HG02938 (cell line): ENCODE results near the gene LMX1B.
"Not testable (repeated sequence)": the region's sequence is repeated elsewhere in the genome, so short reads cannot be mapped to it uniquely, and the experiment has no call there.

ENCODE experiments used
- ATAC-seq: cut with Tn5 transposase; IDR thresholded peaks from one replicate; pipeline ENCODE4 v1.9.1; 2021; ENCODE audit warnings: mild to moderate bottlenecking, moderate library complexity; ENCODE audit not compliant: unreplicated experiment

LMX1B gene

DNA sequence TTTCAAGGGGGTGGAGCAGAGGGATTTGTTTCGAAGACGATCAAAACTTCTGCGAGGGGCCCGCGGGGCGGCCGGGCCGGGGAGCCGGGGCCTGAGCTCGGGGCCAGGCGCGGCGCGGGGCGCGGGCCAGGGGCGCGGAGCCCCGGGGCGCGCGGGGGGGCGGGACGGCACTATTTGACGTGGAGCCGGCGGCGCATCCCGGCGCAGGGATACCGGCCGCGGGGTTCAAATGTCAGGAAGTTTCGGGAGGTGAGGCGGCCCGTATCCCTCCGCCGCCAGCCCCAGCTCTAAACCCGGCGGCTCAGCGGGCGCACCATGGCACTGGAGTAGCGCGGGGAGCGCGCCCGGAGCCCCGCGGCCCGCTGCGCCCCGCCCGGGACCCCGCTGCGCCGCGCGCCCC, at the start of gene LMX1B:
TSS of gene LMX1B (plus strand) at position 278 of the 400 bp plus-strand sequence. CDS start 522 bp downstream, outside the sequence.
- ATAC-seq: no peak

- ATAC-seq: no peak
Measured at GRCh38 chr9:126564128-126564527, 49.6 kb upstream of the LMX1B start.

GRCh38 chr9:126564716-126565115, 49.0 kb upstream of the LMX1B start:
- no peak for ATAC-seq

DNA sequence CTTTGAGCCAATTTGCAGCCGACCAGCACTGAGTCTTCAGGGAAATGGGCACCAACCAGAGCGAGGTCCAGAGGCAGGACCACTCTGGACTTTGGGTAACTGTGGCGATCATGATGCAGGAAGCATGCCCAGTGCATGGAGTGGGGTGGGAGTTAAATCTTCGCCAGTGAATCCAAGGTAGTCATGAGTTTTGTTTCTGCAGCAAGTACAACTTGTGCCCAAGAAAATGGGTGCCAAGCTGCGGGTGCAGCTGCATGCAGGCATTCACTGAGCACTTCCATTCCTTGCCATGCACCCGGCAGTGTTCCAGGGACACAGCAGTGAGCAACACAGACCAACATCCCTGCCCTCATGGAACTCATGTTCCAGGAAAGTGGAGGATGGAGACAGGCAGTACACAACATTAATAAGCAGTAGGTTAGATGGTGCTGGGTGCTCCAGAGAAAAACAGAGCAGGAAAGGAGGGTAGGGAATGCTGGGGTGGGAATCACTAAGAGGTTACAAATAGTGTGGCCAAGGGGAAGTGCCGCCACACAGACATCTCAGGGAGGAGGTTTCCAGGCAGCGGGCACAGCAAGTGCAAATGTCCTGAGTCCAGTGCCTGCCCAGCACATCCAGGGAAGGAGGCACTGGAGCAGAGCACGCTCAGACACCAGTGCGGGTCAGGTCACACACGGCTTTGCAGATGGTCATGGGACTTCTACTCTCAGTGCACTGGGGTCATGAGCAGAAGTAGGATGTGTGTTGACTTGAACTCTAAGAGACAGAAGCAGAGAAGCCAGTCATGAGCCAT, 48.2 kb upstream of the LMX1B start:
- ATAC-seq: no peak

- no peak for ATAC-seq
Measured at GRCh38 chr9:126569036-126569435, 44.7 kb upstream of the LMX1B start.

- no peak for ATAC-seq
Measured at GRCh38 chr9:126578029-126578428, 35.7 kb upstream of the LMX1B start.

DNA sequence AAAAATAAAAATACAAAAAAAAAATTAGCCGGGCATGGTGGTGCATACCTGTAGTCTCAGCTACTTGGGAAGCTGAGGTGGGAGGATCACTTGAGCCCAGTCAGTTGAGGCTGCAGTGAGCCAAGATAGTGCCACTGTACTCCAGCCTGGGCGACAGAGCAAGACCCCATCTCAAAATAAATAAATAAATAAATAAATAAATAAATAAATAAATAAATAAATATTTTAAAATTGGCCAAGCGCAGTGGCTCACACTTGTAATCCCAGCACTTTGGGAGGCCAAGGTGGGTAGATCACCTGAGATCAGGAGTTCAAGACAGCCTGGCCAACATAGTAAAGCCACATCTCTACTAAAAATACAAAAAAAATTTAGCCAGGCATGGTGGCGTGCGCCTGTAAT, 33.4 kb upstream of the LMX1B start:
- not testable (repeated sequence) for ATAC-seq

- no peak for ATAC-seq
Measured at GRCh38 chr9:126581893-126582292, 31.8 kb upstream of the LMX1B start.

DNA sequence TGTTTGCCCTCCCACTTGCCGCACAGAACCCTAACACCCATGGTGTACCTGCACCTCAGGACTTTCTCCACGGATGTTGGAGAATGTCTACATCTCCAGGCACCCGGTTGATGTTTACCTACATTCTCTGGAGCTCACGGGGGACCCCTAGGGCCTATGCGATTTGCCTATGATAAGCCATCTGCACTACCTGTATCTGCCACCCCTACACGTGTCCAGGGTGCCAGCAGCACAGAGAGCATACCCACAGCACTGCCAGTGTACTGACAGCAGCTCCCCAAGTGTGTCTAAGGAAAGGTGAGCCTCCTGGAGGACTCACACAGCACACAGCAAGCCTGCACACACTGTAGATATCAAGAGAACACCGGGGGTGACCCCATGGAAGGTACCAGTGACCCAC, 31.3 kb upstream of the LMX1B start:
- ATAC-seq: no peak

GRCh38 chr9:126583144-126583760, 30.5 kb upstream of the LMX1B start:
- ATAC-seq: no peak

DNA sequence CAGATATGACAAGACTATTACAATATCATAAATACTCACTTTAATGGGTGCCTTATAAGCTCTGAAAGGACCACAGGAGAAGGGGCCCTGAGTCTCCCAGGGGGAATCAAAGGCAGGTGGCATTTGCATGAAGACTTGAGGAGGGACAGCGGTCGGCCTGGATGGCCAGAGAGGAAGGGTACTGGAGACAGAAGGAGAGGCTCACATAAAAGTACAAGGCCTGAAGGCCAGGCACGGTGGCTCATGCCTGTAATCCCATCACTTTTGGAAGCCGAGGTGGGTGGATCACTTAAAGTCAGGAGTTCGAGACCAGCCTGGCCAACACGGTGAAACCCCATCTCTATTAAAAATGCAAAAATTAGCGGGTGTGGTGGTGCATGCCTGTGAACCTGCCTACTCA, 29.1 kb upstream of the LMX1B start:
- no peak for ATAC-seq

GRCh38 chr9:126586236-126586635, 27.5 kb upstream of the LMX1B start:
- no peak for ATAC-seq

DNA sequence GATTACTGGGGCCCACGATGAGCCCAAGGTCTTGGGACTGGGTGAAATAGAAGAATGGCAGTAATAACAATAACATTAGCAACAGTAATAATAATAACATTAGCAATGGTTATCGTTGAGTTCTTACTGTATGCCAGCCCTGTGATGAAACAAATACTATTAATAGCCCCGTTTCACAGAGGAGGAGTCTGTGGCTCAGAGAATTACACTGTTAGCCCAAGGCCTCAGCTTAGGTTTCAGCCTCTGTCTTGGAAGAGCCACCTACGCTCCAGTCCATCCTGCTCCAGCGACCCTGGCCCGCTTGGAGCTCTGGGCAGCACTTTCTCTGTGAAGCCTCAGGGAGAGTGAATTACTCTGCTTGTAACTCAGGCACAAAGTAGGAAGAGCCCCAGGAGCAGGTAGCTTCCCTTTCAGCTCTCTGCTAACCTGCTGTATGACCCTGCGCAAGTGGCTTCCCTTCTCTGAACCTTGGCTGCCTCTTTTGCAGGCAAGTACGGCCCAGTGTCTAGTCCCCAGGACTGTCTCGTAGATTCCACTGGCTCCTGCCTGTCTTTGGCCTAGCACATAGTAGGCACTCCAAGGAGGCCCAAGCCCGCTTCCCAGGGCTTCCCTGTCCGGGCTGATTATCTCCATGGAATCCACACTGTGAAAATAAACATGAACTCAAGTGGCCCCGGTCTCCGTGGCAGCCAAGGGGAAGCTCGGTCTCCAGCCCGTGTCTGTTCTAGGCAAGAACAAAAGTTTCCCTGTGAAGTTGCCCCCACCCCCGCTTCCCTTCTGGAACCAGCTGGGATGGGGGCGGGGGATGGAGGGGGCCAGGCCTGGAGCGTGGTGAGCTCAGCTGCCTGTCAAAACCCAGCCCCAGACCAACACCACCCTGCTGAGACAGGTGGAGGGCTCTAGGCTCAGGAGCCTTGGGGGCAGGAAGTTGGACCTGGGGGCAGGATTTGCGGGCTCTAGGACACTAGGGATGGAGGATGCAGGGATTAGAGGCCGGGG, 26.2 kb upstream of the LMX1B start:
- ATAC-seq: no peak

GRCh38 chr9:126588491-126589168, 25.1 kb upstream of the LMX1B start:
- ATAC-seq: no peak

- ATAC-seq: no peak
Measured at GRCh38 chr9:126589349-126589748, 24.4 kb upstream of the LMX1B start.

- ATAC-seq: no peak
Measured at GRCh38 chr9:126591083-126591482, 22.6 kb upstream of the LMX1B start.

DNA sequence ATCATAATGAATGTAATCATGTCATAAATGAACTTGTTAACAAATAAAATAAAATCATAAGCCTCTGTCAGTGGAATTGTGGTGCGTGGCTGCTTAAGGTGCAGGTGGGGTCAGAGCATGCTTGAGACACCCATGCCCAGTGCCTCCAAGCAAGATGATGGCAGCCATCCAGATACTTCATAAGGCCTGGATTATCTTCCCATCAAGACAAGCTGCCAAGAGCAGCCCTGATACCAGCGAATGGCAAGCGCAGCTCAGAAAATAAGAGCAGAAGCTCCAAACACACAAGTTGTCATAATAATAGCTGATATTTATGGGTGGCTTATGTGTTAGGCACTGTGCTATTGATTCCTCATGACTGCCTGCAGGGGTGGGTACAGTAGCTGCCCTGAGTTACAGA, 21.8 kb upstream of the LMX1B start:
- no peak for ATAC-seq

GRCh38 chr9:126592461-126592860, 21.3 kb upstream of the LMX1B start:
- ATAC-seq: no peak

DNA sequence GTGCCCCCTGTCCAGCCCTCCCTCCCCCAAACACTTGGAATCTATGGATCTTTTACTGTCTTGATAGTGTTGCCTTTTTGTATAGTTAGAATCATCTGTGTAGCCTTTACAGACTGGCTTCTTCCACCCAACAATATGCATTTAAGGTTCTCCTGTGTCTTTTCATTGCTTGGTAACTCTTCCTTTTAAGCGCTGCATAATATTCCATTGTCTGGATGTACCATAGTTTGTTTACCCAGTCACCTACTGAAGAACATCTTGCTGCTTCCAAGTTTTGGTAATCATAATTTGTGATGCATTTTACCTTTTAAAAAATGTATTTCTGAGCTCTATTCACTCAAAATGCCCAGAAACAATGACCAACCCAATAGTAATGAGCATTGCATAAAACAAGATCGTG, 17.7 kb upstream of the LMX1B start:
- no peak for ATAC-seq

GRCh38 chr9:126599047-126599650, 14.6 kb upstream of the LMX1B start:
- no peak for ATAC-seq
